ENCODE data around the gene AKAP11.

Gene AKAP11

GRCh38 chr13:42354241-42355091 is 82.5 kb downstream of the AKAP11 start:
- ATAC-seq, result peak; percentile 47; the same call in 2 of the 3 replicates
- TF ChIP-seq SNAI2 (CRISPR knock-in tag; IDR thresholded peaks at IDR 0.05), result no peak
- no peak for TF ChIP-seq CSRNP3 (CRISPR knock-in tag; IDR thresholded peaks at IDR 0.05)
- TF ChIP-seq ZFP3 (CRISPR knock-in tag; IDR thresholded peaks at IDR 0.05), result no peak
- no peak for TF ChIP-seq CREB5 (CRISPR knock-in tag; IDR thresholded peaks at IDR 0.05; ENCODE audit: low read depth)
- no peak for TF ChIP-seq OSR1 (CRISPR knock-in tag; IDR thresholded peaks at IDR 0.05)
- TF ChIP-seq BACH2 (CRISPR knock-in tag; IDR thresholded peaks at IDR 0.05; ENCODE audit: borderline replicate concordance), result no peak
- TF ChIP-seq ZNF565 (CRISPR knock-in tag; conservative IDR thresholded peaks at IDR 0.05; ENCODE audit: low read depth), result no peak

GRCh38 chr13:42355092-42355485 is 83.1 kb downstream of the AKAP11 start:
- ATAC-seq, result no peak
- TF ChIP-seq SNAI2 (CRISPR knock-in tag; IDR thresholded peaks at IDR 0.05) (no peak), ARNTL (CRISPR knock-in tag; IDR thresholded peaks at IDR 0.05; ENCODE audit: borderline replicate concordance, low read depth) (no peak), PATZ1 (CRISPR knock-in tag; IDR thresholded peaks at IDR 0.05; ENCODE audit: borderline replicate concordance) (no peak), CSRNP3 (CRISPR knock-in tag; IDR thresholded peaks at IDR 0.05) (no peak), ZFP3 (CRISPR knock-in tag; IDR thresholded peaks at IDR 0.05) (no peak), CSDC2 (CRISPR knock-in tag; IDR thresholded peaks at IDR 0.05) (no peak), BACH2 (CRISPR knock-in tag; IDR thresholded peaks at IDR 0.05; ENCODE audit: borderline replicate concordance) (no peak), ISL1 (CRISPR knock-in tag; IDR thresholded peaks at IDR 0.05) (no peak), GLIS3 (CRISPR knock-in tag; IDR thresholded peaks at IDR 0.05) (no peak), RARB (CRISPR knock-in tag; IDR thresholded peaks at IDR 0.05) (no peak), CREB5 (CRISPR knock-in tag; IDR thresholded peaks at IDR 0.05; ENCODE audit: low read depth) (no peak)

- no peak for ATAC-seq
- TF ChIP-seq GLIS3 (CRISPR knock-in tag; IDR thresholded peaks at IDR 0.05) (no peak), ZFP30 (CRISPR knock-in tag; IDR thresholded peaks at IDR 0.05) (no peak), SNAI2 (CRISPR knock-in tag; IDR thresholded peaks at IDR 0.05) (no peak), ZNF565 (CRISPR knock-in tag; conservative IDR thresholded peaks at IDR 0.05; ENCODE audit: low read depth) (no peak), BACH2 (CRISPR knock-in tag; IDR thresholded peaks at IDR 0.05; ENCODE audit: borderline replicate concordance) (no peak), ZNF70 (CRISPR knock-in tag; IDR thresholded peaks at IDR 0.05) (no peak), ISL1 (CRISPR knock-in tag; IDR thresholded peaks at IDR 0.05) (no peak), ESRRG (CRISPR knock-in tag; IDR thresholded peaks at IDR 0.05) (no peak), CSRNP3 (CRISPR knock-in tag; IDR thresholded peaks at IDR 0.05) (no peak), TCF4 (CRISPR knock-in tag; IDR thresholded peaks at IDR 0.05; ENCODE audit: borderline replicate concordance) (no peak), RARB (CRISPR knock-in tag; IDR thresholded peaks at IDR 0.05) (no peak), ARNTL (CRISPR knock-in tag; IDR thresholded peaks at IDR 0.05; ENCODE audit: borderline replicate concordance, low read depth) (no peak), ZFP3 (CRISPR knock-in tag; IDR thresholded peaks at IDR 0.05) (no peak), POU6F1 (CRISPR knock-in tag; IDR thresholded peaks at IDR 0.05; ENCODE audit: borderline replicate concordance, low read depth) (no peak), CREB5 (CRISPR knock-in tag; IDR thresholded peaks at IDR 0.05; ENCODE audit: low read depth) (no peak), PATZ1 (CRISPR knock-in tag; IDR thresholded peaks at IDR 0.05; ENCODE audit: borderline replicate concordance) (no peak), OSR1 (CRISPR knock-in tag; IDR thresholded peaks at IDR 0.05) (no peak)
Observed at GRCh38 chr13:42355491-42356183, 83.7 kb downstream of the AKAP11 start.
